HFF-Myc (cell line): Measurements from ENCODE around the gene MSI2.

Experiments
- DNase-seq: peaks from one replicate; pipeline ENCODE4 v3.0.0-alpha.2; 2011; ENCODE audit warnings: low read depth; ENCODE audit errors: extremely low read depth
- H3K4me3 ChIP-seq: replicated peaks from 2 replicates; pipeline ENCODE4 v1.5.1; 2011; ENCODE audit warnings: low read depth, mild to moderate bottlenecking, control low read depth, low read length
- TF ChIP-seq, protein P1 (sequence below): IDR thresholded peaks from 2 replicates; pipeline ENCODE4 v1.5.1; 2012; ENCODE audit warnings: mild to moderate bottlenecking, low read depth, low read length, control low read depth; ENCODE audit errors: missing control alignments

Gene MSI2

DNA sequence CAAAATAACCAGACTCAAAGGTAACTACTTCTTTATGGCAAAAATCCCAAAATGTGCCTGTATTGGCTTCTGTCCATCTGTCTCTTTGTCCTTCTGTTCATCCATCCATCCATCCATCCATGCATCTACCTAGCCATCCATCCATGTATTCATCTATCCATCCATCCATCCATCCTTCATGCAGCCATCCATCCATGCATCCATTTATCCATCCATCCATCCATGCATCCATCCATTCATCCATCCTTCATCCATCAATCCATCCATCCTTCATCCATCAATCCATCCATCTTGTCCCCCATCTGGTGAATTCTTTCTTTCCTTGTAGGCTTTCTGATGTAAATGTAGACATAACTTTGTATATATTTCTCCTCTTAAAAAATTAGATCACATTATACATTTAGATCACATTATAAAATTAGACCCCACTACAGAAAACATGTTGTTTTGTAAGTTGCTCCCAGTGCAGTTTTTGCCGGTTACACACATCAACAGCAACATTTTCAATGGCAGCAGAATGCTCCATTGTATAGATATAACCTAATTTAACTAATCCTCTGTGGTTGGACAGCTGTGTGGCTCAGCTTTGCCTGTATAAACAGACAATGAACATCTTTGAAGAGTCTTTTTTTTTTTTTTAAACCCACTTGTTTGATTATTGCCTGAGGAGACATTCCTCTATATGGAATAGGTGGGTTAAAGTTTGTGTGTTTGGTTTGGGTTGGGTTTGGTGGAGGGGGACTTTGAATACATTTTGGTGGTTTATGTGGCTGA, 72.0 kb downstream of the MSI2 start:
- no peak overlapping the region for H3K4me3 ChIP-seq
- TF ChIP-seq, protein P1, sequence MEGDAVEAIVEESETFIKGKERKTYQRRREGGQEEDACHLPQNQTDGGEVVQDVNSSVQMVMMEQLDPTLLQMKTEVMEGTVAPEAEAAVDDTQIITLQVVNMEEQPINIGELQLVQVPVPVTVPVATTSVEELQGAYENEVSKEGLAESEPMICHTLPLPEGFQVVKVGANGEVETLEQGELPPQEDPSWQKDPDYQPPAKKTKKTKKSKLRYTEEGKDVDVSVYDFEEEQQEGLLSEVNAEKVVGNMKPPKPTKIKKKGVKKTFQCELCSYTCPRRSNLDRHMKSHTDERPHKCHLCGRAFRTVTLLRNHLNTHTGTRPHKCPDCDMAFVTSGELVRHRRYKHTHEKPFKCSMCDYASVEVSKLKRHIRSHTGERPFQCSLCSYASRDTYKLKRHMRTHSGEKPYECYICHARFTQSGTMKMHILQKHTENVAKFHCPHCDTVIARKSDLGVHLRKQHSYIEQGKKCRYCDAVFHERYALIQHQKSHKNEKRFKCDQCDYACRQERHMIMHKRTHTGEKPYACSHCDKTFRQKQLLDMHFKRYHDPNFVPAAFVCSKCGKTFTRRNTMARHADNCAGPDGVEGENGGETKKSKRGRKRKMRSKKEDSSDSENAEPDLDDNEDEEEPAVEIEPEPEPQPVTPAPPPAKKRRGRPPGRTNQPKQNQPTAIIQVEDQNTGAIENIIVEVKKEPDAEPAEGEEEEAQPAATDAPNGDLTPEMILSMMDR = no peak
- no peak for DNase-seq

DNA sequence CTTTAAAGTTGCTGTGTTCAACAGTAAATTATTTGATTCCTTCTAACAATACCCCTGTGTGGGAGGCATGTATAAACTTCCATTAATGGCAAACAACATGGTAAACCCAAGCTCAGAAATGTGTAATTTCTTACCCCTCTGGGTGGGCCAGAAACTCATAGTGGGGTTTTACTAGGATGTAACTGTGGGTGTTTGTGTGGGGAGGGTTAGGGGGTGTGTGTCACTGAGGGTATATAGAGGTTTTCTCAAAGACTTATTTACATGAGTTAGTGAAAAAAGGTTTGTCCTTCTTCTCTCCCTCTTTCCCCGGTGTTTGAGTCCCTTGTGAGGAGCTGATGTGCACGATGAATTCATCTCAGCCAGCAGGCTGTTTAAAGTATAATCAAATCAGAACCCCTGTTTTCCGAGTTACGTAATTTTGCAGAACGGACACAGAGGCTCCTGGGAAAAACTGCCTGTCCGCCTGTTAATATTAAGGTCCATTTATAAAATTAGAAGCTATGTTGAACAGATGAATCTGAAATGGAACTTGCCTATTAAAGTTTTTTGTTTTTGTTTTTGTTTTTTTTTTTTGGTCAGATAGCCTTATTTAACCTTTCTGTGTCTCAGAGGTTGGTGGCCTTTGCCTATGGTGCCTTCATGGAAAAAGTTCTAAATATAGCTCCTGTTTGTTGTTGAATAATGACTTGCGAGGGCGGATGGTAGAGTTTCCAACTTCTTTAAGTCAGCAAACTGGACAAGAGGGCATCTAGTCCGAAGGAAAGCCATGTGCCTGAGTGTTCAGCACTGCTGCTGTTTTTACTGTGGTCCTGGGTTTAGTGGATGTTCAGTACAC, 73.3 kb downstream of the MSI2 start:
- TF ChIP-seq, protein P1 = no peak
- DNase-seq = no peak
- no peak overlapping the region for H3K4me3 ChIP-seq

DNA sequence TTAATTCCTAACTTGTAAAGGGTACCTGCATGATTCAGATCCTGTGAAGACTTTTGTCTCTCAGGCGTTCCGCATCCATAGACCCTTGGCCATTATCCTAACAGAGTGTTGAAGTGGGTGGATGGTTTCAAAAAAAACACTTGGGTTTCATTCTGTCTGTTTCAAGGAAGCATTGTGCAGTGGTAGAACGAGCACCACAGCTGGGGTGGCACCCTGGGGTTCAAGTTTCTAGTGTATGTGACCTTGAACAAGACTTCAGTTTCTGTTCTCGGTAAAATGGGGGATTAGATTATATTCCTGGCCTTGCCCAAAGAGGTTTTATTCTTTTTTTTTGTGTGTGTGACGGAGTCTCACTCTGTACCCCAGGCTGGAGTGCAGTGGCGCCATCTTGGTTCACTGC, 74.3 kb downstream of the MSI2 start:
- TF ChIP-seq, protein P1 = no peak
- H3K4me3 ChIP-seq = no peak overlapping the region
- DNase-seq = no peak

DNA sequence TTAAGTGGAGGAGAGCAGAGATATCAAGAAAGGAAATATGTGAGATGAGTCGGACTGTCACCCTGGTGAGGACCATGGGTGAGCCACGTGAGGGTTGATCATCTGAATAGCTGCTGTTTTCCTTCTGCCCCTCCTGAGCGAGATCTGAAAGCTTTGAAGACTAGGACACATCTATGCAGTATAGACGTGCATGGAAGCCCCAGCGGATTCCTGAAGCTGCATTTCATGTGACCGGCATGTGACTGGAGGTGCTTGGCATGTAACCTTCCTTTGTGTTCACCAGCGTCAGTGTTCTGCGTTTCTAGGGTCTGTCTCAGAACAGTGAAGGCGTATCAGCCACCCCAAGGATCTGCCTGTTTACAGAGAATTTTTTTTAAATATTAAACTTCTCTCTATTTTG, 75.1 kb downstream of the MSI2 start:
- DNase-seq = no peak
- TF ChIP-seq, protein P1 = no peak
- H3K4me3 ChIP-seq = no peak overlapping the region

DNA sequence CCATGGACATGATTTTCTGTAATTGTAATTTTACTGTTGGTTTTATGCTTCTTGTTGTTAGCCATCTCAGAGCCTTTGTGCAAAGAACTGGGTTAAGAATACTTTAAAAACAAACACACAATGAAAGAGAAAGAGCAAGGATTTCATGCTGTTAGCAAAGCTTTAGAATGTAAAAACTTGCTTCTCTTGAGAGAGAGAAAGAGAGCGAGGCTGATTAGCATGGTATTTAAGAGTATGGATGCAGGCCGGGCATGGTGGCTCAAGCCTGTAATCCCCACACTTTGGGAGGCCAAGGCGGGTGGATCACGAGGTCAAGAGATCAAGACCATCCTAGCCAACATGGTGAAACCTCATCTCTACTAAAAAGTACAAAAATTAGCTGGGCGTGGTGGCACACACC, 76.2 kb downstream of the MSI2 start:
- no peak for DNase-seq
- TF ChIP-seq, protein P1 = no peak
- H3K4me3 ChIP-seq = no peak overlapping the region

DNA sequence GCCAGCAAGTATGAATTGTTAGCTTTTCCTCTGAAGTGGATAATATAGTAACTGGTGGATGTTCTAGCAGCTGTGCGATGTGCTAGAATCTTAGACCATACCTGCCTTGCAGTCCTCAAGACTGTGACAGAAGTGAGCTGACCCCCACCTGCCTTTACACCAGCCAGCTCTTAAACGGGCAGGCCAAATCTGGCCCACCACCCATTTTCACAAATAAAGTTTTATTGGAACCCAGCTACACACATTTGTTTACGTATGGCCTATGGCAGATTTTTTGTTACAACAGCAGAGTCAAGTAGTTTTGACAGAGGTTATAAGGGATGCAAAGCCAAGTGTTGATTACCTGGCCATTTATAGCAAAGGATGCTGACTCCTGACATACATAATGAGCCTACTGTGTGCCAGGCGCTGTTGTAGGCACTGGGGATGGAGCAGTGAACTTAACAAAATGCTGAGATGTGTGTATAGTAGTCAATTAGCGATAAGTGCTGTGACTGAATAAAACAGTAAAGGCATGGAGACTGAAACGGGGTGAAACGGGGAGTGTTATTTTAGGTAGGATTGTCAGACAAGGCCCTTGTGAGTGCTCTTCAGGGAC, 79.0 kb downstream of the MSI2 start:
- H3K4me3 ChIP-seq = no peak overlapping the region
- no peak for DNase-seq
- TF ChIP-seq, protein P1 = no peak
